Stimulated activated naive B cell treated with anti-CD40 and anti-IgM and Interleukin-4, amounts not matched to agents 10 μg/mL and 1 μg/mL and 100 μg/mL, for 72 hours (primary cell): ENCODE measurements around the gene CIBAR2.
A peak's percentile ranks its signal among the peaks of the same experiment; 100 is the strongest.

Experiments
- ATAC-seq, 2 donors: fragments of 150-1000 bp; cut with Tn5 transposase; replicated peaks; 2 replicates each; pipeline ENCODE4 v1.10.0; 2021; ENCODE audit warnings: moderate library complexity in 1 of 2
- DNase-seq: peaks from one replicate; pipeline ENCODE4 v3.0.0; 2021
- H3K27ac Mint-ChIP-seq: one replicate; pipeline ENCODE4 v1.8.0; 2022; ENCODE audit warnings: mild to moderate bottlenecking, mixed read lengths
- H3K27me3 Mint-ChIP-seq, 2 donors: one replicate each; pipeline ENCODE4 v1.8.0; 2022; ENCODE audit warnings: mixed read lengths in 2 of 2
- H3K36me3 Mint-ChIP-seq, 2 donors: one replicate each; pipeline ENCODE4 v1.8.0; 2022; ENCODE audit warnings: mixed read lengths in 2 of 2, mild to moderate bottlenecking in 1 of 2
- H3K4me1 Mint-ChIP-seq, 2 donors: one replicate each; pipeline ENCODE4 v1.8.0; 2022; ENCODE audit warnings: mixed read lengths in 2 of 2, mild to moderate bottlenecking in 1 of 2
- H3K4me3 Mint-ChIP-seq, 2 donors: one replicate each; pipeline ENCODE4 v1.8.0; 2022; ENCODE audit warnings: mild to moderate bottlenecking in 2 of 2, mixed read lengths in 2 of 2, moderate library complexity in 1 of 2
- H3K9me3 Mint-ChIP-seq, 2 donors: one replicate each; pipeline ENCODE4 v1.8.0; 2022; ENCODE audit warnings: mixed read lengths in 2 of 2, mild to moderate bottlenecking in 1 of 2

The CIBAR2 gene

DNA sequence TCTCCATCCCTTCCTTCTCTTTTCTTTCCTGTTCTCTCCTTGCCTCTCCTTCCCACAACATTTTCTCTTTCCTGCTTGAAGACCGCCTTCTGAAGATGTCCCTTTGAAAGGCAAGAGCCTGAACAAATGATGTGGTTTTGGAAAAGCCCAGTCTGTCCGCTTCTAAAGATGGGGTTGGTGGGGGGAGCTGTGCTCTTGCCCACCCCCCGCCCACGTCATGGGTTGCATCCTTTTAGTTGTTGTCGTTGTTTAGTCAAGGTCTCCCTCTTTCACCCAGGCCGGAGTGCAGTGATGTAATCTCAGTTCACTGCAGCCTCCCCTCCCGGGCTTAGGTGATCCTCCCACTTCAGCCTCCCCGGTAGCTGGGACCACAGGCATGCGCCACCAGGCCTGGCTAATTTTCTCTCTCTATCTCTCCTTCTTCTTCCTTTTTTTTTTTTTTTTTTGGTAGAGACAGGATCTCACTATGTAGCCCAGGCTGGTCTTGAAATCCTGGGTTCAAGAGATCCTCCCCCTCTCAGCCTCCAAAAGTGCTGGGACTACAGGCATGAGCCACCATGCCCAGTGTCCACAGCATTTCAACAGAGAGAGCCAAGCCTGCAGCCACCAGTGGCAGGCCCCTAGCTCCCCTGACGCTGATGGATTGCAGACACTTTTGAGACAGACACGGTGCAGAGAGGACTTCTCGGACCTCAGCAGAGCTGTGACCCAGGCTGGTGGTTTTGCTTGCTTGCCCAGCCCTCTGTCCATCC is 26.0 kb upstream of the CIBAR2 start:
- Mint-ChIP-seq H3K36me3 (peaks cover 0 to 2% of the 10 kb centered on the region in 2 donors), H3K4me3 (no peak overlapping the region), H3K27ac (no peak overlapping the region), H3K4me1 (peaks cover 15 to 27% of the 10 kb centered on the region in 2 donors), H3K27me3 (peaks cover 44 to 47% of the 10 kb centered on the region in 2 donors), H3K9me3 (no peaks in the 10 kb centered on the region)
- DNase-seq (no peak), ATAC-seq (no peak)

DNA sequence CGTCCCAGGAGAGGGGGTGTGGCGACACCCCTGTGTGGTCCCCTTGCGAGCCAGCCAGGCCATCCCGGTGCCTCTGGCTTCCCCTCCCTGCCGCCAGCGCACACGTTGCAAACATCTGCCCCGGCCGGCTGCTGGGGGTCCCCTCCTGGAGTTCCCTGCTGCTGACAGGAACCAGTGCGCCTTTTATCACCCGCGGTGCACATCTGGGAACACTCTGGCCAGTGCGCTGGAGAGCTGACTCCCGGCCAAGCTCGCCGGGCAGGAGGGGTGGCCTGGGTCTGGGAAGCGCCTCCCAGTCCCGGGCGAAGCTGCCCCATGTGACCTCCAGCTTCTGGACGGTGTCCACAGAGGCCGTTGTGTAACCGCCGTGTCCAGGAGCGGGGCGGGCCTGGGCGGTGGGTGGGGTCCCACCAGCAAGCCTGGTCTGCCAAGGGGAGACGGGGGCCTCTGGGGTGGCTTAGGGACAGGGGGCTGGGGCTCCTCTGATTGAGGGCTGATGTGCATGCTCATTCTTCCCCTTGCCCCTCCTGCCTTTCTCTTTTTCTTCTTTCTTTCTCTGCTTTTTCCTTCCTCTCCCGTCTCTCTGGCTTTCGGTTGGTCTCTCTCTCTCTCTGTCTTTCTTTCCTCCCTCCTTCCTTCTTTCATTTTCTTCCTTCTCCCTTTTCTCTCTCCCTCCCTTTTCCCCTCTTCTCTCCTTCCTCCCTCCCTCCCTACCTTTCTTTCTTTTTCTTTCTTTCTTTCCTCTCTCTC is 25.2 kb upstream of the CIBAR2 start:
- peak overlapping the region in 1 of 2 donors; percentile 34 for H3K4me3 Mint-ChIP-seq
- H3K36me3 Mint-ChIP-seq: peaks cover 0 to 2% of the 10 kb centered on the region in 2 donors
- ATAC-seq: peak in 1 of 2 donors; percentile 6
- peaks cover 0 to 1% of the 10 kb centered on the region in 2 donors for H3K9me3 Mint-ChIP-seq
- no peak for DNase-seq
- H3K4me1 Mint-ChIP-seq: peaks cover 15 to 27% of the 10 kb centered on the region in 2 donors
- H3K27me3 Mint-ChIP-seq: peaks cover 41 to 52% of the 10 kb centered on the region in 2 donors
- H3K27ac Mint-ChIP-seq: no peak overlapping the region

DNA sequence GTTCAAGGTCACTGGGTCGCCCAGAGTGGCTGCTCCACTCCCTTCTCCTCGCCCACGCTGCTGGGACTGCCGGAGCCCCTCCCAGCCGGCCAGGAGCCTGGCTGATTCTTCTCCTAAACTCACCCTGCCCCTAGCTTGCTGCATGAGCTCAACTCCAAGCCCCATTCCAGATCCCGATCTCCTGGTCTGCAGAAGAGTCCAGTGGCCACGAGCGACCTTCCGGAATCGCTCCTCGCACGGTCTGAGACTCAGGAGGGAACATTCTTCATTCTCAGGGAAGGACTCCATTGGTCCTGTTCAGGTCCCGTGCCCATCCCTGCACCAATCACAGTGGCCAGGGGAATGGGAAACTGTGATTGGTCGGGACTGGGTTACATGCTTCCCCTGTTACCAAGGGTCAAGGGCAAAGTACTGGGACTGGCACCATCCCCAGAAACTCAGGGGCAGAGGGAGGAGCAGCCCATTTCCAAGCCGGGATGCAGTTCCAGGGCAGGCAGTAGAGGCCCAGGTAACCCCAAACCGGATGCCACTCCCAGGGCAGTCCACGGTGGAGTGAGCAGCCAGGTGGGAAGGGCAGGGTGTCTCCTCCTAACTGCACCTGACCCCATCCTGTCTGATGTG is 24.5 kb upstream of the CIBAR2 start:
- peaks cover 15 to 27% of the 10 kb centered on the region in 2 donors for H3K4me1 Mint-ChIP-seq
- H3K36me3 Mint-ChIP-seq: peaks cover 0 to 2% of the 10 kb centered on the region in 2 donors
- peak overlapping the region; percentile 20 to 55 for H3K4me3 Mint-ChIP-seq
- peak; percentile 19 to 46 for ATAC-seq
- peaks cover 37 to 53% of the 10 kb centered on the region in 2 donors for H3K27me3 Mint-ChIP-seq
- H3K27ac Mint-ChIP-seq: peak overlapping the region; percentile 34
- no peak for DNase-seq
- H3K9me3 Mint-ChIP-seq: peaks cover 0 to 1% of the 10 kb centered on the region in 2 donors

DNA sequence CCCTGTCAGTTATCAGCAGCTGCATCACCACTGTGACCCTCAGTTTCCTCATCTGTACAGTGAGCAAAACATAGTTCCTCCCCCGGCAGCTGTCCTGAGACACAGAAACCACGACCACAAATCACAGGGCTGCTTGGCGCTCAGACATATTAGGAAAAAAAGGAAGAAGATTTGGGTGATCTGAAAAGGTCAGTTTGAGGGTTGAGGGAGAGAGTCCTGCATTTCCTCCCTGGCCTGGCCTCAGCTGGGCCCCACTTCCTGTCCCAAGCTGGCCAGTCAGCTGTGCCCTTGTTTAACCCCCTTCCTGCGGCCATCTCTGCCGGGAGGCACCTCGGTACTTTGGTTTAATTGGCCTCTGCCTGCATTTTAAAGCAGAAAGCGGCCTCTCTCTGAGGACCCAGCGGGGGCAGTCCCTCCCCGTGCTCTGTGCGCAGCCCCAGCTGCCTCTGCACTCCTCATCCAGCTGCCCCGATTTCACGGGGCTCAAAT is 24.0 kb upstream of the CIBAR2 start:
- Mint-ChIP-seq H3K36me3 (peaks cover 0 to 2% of the 10 kb centered on the region in 2 donors), H3K27me3 (peaks cover 37 to 48% of the 10 kb centered on the region in 2 donors), H3K27ac (peak overlapping the region; percentile 44), H3K4me3 (peak overlapping the region; percentile 20 to 59), H3K9me3 (peaks cover 0 to 1% of the 10 kb centered on the region in 2 donors), H3K4me1 (peaks cover 15 to 27% of the 10 kb centered on the region in 2 donors)
- ATAC-seq (peak; percentile 75 to 79), DNase-seq (no peak)

DNA sequence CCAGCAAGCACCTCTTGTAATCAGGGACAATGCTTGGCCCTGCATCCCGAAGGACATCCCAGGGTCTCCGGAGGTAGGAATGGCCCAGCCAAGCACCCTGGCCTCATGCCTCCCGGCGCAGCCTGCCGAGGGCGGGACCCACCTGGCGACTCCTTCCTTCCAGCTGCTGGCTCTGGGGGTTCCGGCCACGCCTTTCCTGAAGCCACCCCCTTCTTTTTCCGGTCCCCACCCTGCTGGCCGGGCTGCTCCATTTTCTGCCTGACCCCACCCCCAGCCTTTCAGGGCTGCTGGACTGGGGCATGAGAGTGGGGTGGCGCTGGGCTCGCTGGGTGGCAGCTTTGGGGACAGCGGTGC is 22.5 kb upstream of the CIBAR2 start:
- Mint-ChIP-seq H3K4me1 (peaks cover 15 to 27% of the 10 kb centered on the region in 2 donors), H3K36me3 (peaks cover 0 to 2% of the 10 kb centered on the region in 2 donors), H3K27me3 (peaks cover 37 to 44% of the 10 kb centered on the region in 2 donors), H3K9me3 (peaks cover 0 to 1% of the 10 kb centered on the region in 2 donors), H3K27ac (no peak overlapping the region), H3K4me3 (no peak overlapping the region)
- ATAC-seq: no peak
- DNase-seq: no peak

DNA sequence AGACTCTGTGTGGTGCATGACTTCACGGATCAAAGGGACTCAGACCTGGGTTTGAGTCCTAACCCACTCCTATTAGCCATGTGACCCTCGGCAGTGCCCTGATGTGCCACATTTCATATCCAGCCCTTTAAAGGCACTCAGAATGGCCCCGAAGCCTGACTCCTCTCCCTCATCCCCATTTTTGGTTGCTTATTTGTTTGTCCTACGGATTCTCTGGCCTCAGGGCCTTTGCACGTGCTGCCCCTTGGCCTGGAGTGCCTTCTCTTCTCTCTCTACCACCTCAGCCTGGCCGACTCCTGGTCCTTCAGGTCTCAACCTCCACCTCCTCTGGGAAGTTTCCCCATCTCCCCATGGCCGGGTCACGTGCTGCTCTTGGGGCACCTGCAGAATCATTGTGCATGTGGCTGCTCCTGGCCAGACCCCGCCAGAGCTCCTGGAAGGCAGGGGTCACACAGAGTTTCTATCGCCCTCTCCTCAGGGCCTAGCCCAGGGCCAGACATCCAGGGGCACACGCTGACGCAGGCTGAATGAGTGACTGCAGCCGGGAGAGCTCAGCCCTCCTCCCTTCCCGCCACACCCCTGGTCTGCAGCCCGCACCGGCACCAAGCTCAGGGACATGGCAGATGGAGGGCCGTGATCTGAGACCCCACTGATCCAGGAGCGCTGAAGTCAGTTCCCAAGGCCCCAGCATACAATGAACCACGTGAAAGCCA is 22.0 kb upstream of the CIBAR2 start:
- DNase-seq (no peak), ATAC-seq (no peak)
- H3K27me3 Mint-ChIP-seq: peaks cover 33 to 39% of the 10 kb centered on the region in 2 donors
- H3K4me1 Mint-ChIP-seq: peaks cover 15 to 27% of the 10 kb centered on the region in 2 donors
- H3K27ac Mint-ChIP-seq: peak overlapping the region; percentile 22
- no peak overlapping the region for H3K4me3 Mint-ChIP-seq
- H3K9me3 Mint-ChIP-seq: peaks cover 0 to 1% of the 10 kb centered on the region in 2 donors
- peaks cover 0 to 2% of the 10 kb centered on the region in 2 donors for H3K36me3 Mint-ChIP-seq

DNA sequence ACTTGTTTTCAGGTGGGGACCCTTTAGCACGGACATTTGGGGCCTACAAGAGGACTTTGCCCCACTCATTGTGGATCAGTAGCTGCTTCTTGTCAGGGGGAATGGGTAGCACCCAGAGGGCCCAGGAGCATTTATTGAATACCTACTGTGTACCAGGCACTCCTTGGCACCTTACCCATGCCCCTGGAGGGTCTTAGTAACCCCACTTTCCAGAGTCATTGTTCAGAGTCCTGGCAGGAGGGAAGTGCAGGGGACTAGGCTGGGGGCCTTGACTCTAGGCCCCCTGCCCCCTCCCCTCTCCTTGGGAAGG is 21.0 kb upstream of the CIBAR2 start:
- Mint-ChIP-seq H3K27me3 (peaks cover 23 to 29% of the 10 kb centered on the region in 2 donors), H3K4me3 (no peak overlapping the region), H3K27ac (no peak overlapping the region), H3K36me3 (peaks cover 0 to 2% of the 10 kb centered on the region in 2 donors), H3K4me1 (peaks cover 15 to 23% of the 10 kb centered on the region in 2 donors), H3K9me3 (peaks cover 0 to 1% of the 10 kb centered on the region in 2 donors)
- DNase-seq (no peak), ATAC-seq (no peak)

DNA sequence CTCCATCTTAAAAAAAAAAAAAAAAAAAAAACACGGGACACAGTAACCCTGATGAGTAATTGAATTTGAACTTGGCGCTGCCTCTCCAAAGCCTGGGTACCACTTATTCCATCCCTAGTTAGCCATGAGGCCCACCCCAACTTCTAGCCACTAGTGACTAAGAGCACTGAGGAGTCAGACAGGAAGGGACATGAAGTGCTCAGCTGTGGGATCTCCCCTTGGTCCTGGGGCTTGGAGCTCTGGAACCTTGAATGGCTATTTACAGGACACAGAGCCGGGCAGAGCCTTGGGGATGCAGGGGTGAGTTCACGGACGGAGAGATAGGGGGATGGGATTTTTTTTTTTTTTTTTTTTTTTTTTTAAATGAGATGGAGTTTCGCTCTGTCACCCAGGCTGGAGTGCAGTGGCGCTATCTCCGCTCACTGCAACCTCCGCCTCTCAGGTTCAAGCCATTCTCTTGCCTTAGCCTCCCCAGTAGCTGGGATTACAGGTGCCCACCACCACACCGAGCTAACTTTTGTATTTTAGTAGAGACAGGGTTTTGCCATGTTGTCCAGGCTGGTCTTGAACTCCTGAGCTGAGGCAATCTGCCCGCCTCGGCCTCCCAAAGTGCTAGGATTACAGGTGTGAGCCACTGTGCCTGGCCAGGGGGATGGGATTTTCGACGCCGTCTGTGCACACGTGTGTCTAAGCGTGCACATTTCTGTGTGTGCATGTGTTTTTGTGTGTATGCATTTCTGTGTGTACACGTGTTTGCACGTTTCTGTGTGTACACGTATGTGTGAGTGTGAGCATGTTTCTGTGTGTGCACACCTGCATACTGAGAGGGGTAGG is 20.4 kb upstream of the CIBAR2 start:
- H3K4me1 Mint-ChIP-seq: peaks cover 12 to 17% of the 10 kb centered on the region in 2 donors

DNA sequence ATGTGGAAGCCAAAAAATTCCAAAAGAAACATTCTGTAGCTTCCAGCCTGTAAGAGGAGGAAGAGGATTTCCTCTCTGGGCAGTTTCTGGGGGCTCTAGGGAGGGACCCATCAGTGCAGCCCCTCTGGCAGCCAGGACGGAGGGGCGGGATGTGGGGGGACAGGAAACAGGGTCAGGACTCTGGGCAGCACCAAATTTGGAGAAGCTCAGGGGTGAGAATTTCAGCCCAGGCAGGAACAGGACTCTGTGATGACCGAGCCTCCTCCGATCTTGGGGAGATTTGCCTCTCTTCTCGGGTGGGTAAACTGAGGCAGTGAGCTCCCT is 18.4 kb upstream of the CIBAR2 start:
- ATAC-seq (no peak), DNase-seq (no peak)
- Mint-ChIP-seq H3K27me3 (peaks cover 3 to 16% of the 10 kb centered on the region in 2 donors), H3K4me3 (no peak overlapping the region), H3K36me3 (no peaks in the 10 kb centered on the region), H3K27ac (no peak overlapping the region), H3K9me3 (peaks cover 0 to 1% of the 10 kb centered on the region in 2 donors), H3K4me1 (peaks cover 5 to 10% of the 10 kb centered on the region in 2 donors)

More for the DNA sequence above, 20.4 kb upstream of the CIBAR2 start:
- DNase-seq (no peak), ATAC-seq (no peak)
- peaks cover 0 to 2% of the 10 kb centered on the region in 2 donors for H3K36me3 Mint-ChIP-seq
- no peak overlapping the region for H3K4me3 Mint-ChIP-seq
- peaks cover 17 to 23% of the 10 kb centered on the region in 2 donors for H3K27me3 Mint-ChIP-seq
- H3K9me3 Mint-ChIP-seq: peaks cover 0 to 1% of the 10 kb centered on the region in 2 donors
- H3K27ac Mint-ChIP-seq: no peak overlapping the region

DNA sequence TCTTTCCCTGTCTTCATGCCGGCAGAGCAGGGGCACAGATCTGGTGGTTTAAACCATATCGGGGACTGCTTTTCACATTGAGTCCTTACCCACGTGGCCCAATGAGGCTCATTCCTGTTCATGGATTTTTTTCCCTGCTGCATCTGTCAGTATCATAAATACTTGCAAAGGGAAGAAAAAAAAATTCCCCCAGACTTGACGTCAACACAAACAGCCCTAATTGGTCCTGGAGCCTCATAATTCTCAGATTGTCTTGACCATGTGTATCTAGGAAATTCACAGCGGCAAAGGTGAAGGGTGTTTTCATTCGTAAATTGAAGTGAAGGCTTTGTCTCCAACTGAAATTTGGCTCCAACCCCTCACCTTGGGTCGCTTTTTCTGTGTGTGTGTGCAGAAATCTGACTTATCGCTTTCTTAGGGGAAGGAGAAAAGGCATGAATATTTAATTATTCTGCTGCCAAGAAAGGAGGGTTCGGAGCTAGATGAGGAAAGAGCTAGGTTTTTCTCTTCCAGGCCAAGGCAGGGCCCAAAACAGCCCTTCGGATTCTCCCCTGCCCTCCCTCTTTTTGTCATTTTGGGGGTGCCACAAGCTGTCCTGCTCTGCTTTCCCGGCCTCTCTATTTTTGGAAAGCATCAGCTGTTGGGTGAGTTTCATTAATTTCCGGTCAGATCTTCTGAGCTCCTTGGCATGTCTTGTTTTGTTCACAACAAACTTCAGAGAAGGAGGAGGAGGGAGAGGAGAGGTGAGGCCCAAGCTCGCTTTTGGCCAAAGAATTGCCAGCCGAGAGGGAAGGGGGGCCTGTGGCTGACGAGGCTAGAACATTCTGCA is 17.8 kb upstream of the CIBAR2 start:
- no peaks in the 10 kb centered on the region for H3K36me3 Mint-ChIP-seq
- ATAC-seq (no peak), DNase-seq (no peak)
- peaks cover 5 to 16% of the 10 kb centered on the region in 2 donors for H3K27me3 Mint-ChIP-seq
- H3K27ac Mint-ChIP-seq: peak overlapping the region; percentile 15
- H3K4me1 Mint-ChIP-seq: peaks cover 5 to 10% of the 10 kb centered on the region in 2 donors
- peaks cover 0 to 1% of the 10 kb centered on the region in 2 donors for H3K9me3 Mint-ChIP-seq
- H3K4me3 Mint-ChIP-seq: no peak overlapping the region

DNA sequence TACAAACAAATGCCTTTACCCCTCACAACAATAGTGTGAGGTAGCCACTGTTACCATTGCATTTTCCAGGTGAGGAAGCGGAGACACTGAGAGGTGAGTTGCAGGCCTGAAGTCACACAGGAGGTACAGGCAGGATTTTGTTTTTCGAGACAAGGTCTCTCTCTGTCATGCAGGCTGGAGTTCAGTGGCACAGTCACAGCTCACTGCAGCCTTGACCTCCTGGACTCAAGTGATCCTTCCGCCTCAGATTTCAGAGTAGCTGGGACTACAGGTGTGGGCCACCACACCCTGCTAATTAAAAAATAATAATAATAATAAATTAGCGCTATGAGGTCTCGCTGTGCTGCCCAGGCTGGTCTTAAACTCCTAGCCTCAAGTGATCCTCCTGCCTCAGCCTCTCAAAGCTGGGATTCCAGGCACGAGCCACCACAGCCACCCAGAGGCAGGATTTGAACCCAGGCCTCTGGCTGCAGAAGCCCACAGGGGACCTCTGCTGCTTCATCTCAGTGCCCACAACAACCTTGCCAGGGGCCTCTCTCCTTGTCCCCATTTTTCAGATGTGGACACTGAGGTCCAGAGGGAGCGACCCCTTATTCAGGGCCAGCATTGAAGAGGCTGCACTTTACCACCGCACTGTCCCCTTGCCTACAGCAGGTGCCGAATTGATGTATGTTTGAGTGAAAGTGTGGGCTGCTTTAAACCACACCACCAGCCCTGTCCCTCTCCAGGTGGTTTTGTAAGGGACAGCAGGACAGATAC is 16.0 kb upstream of the CIBAR2 start:
- no peak for DNase-seq
- no peak overlapping the region for H3K27ac Mint-ChIP-seq

DNA sequence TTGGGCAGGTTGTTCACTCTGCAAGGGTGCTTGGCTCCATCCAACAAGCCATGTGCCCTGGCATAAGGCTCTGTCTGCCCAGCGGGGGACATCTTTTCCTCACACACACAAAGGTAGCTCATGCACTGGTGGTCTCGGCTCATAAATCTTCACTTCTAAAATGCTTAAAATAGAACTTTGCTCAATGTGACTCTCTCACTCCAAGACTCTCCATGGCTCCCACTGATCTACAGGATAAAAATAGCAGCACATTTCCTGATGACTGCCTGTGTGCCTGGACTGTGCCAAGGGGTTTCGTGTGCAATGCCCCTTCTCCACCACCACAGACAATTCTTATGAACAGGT is 15.1 kb upstream of the CIBAR2 start:
- no peak for DNase-seq
- H3K9me3 Mint-ChIP-seq: no peaks in the 10 kb centered on the region

More for the DNA sequence above, 16.0 kb upstream of the CIBAR2 start:
- peaks cover 0 to 1% of the 10 kb centered on the region in 2 donors for H3K9me3 Mint-ChIP-seq
- H3K27me3 Mint-ChIP-seq: peaks cover 5 to 11% of the 10 kb centered on the region in 2 donors
- H3K4me1 Mint-ChIP-seq: peaks cover 5 to 10% of the 10 kb centered on the region in 2 donors
- H3K4me3 Mint-ChIP-seq: no peak overlapping the region
- no peaks in the 10 kb centered on the region for H3K36me3 Mint-ChIP-seq
- ATAC-seq: no peak

More for the DNA sequence above, 15.1 kb upstream of the CIBAR2 start:
- H3K36me3 Mint-ChIP-seq: no peaks in the 10 kb centered on the region
- H3K4me3 Mint-ChIP-seq: no peak overlapping the region
- ATAC-seq: no peak
- H3K27ac Mint-ChIP-seq: no peak overlapping the region
- H3K4me1 Mint-ChIP-seq: peaks cover 5 to 10% of the 10 kb centered on the region in 2 donors
- peaks cover 4 to 5% of the 10 kb centered on the region in 2 donors for H3K27me3 Mint-ChIP-seq
